NCI-H345 treated with DMSO at 0.1 percent for 48 hours (cell line): Measurements from ENCODE around the gene CSF2RB.

ENCODE experiments used
- DNase-seq: peaks from one replicate; lab custom pipeline; 2025; ENCODE audit not compliant: unreplicated experiment; lab: John Stamatoyannopoulos, UW

CSF2RB gene

DNA sequence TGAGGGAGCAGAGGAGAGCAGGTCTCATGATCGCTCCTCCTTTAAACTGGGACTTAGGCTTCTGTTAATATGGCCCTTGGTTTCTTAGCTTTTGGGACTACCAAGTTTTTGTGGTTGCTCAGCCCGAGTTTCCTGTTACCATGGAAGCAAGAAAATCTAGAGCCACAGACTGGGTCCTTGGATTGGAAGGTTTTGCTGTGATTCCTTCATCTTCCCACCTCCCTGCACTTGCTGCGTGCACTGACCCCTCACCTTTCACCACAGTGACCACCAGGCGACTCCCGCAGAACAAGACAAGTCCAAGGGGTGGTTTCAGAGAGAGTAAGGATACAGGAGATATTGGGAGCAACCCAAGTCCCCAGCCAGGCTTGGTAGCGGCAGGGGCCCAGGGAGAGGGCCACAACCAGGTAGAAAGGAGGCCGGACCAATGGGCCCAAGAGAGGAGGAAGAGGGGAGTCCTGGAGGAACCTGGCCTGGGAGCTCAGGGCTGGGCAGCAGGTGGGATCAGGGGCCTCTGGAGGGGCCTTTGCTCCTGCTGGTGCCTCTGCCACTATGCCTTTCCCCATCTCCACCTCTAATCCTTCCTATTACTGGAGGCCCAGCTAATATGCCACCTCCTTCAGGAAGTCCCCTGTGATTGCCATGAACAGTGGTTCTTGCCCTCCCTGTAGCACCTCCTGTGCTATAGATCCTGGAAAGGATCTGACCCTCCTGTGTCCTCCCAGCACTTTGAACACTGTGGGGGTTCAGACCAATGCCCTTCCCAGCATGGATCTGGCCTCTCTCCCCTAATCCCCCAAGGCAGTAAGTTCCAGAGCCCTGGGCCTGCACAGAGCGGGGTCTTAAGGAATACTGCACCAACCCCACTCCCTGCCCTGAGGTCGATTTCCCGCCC is 21.2 kb downstream of the CSF2RB start:
- no peak for DNase-seq

DNA sequence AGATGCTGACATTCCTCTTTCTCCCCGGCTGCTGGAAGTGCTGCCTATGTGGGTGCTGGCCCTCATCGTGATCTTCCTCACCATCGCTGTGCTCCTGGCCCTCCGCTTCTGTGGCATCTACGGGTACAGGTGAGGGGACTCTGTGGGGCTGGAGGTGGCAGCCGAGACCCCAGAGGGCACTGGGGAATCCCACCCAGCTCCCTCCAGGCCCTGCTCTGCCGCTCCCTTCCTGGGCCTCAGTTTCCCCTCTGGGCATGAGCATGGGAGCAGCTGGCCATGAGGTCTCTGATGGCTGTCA is 21.8 kb downstream of the CSF2RB start:
- no peak for DNase-seq

DNA sequence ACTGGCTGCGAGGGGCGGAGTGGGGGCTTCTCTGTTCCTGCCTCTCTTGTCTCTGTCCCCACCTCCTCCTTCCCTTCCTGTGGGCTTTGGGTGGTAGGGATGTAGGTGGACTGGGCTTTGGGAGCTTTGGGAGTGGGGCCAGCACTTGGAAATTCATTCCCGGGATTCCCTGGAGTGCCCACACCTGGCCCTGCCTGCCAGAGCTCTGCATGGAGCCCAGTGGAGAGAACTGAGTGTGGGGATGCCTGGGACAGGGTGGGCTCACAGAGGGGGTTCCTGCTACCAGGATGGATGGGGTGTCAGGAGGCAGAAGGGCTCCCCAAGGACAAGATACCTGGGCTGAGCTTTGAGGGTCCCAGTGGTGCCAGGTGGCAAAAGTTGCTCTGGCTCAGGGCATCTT is 22.3 kb downstream of the CSF2RB start:
- DNase-seq: no peak

DNA sequence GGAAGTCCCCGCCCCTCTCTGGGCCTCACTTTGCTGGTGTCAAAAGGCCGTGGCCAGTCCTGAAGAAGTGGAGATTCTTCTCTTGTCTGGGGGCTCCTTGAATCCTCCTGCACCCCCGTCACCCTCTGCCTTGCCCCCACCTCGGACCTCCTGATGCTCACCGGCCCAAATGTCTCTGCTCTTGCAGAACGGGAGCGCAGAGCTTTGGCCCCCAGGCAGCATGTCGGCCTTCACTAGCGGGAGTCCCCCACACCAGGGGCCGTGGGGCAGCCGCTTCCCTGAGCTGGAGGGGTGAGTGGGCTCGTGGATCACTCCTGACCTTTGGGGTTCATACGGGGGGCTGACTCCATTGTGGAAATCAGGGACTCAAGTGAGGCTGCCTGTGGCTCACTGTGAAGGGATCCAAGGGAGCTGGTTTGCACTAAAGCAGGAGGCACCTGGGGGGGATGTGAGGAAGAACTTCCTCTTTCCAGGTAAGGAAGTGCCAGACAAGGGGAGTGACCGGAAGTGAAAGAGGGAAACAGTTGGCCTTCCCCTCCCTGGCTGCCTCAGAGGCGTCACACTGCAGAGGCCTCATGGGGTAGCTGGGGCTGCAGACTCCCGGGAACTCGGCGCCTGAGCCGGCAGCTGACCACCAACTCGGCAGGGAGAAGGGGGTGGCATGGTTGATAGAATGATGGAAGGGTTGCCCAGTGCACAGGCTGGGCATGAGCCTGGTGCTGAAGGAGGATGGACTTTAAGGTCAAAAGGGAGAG is 23.1 kb downstream of the CSF2RB start:
- DNase-seq: no peak

DNA sequence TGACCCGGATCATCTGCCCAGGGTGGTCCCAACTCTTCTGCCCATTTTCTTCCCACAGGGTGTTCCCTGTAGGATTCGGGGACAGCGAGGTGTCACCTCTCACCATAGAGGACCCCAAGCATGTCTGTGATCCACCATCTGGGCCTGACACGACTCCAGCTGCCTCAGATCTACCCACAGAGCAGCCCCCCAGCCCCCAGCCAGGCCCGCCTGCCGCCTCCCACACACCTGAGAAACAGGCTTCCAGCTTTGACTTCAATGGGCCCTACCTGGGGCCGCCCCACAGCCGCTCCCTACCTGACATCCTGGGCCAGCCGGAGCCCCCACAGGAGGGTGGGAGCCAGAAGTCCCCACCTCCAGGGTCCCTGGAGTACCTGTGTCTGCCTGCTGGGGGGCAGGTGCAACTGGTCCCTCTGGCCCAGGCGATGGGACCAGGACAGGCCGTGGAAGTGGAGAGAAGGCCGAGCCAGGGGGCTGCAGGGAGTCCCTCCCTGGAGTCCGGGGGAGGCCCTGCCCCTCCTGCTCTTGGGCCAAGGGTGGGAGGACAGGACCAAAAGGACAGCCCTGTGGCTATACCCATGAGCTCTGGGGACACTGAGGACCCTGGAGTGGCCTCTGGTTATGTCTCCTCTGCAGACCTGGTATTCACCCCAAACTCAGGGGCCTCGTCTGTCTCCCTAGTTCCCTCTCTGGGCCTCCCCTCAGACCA is 24.0 kb downstream of the CSF2RB start:
- DNase-seq: no peak

DNA sequence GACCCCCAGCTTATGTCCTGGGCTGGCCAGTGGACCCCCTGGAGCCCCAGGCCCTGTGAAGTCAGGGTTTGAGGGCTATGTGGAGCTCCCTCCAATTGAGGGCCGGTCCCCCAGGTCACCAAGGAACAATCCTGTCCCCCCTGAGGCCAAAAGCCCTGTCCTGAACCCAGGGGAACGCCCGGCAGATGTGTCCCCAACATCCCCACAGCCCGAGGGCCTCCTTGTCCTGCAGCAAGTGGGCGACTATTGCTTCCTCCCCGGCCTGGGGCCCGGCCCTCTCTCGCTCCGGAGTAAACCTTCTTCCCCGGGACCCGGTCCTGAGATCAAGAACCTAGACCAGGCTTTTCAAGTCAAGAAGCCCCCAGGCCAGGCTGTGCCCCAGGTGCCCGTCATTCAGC is 24.6 kb downstream of the CSF2RB start:
- no peak for DNase-seq

DNA sequence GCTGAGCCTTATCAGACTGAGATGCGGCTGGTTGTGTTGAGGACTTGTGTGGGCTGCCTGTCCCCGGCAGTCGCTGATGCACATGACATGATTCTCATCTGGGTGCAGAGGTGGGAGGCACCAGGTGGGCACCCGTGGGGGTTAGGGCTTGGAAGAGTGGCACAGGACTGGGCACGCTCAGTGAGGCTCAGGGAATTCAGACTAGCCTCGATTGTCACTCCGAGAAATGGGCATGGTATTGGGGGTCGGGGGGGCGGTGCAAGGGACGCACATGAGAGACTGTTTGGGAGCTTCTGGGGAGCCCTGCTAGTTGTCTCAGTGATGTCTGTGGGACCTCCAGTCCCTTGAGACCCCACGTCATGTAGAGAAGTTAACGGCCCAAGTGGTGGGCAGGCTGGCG is 25.5 kb downstream of the CSF2RB start:
- DNase-seq: no peak

DNA sequence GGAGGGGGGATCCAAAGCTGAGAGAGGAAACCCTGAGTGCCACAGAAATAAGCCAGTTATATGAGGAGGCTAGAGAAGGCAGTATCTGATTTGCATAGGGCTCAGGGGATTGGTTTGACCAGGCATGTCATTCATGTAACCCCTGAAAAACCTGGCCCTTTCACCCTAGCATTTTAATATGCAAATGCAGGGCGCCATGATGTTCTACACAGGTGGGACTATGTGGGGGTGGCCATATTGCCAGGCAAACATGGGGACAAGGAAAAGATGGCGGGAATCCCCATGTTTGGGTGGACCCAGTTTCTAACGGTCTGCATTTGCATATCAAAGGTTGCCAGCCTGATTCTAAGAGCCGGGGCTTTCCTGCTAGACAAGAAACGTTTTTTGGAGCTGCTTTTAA is 27.2 kb downstream of the CSF2RB start:
- no peak for DNase-seq

DNA sequence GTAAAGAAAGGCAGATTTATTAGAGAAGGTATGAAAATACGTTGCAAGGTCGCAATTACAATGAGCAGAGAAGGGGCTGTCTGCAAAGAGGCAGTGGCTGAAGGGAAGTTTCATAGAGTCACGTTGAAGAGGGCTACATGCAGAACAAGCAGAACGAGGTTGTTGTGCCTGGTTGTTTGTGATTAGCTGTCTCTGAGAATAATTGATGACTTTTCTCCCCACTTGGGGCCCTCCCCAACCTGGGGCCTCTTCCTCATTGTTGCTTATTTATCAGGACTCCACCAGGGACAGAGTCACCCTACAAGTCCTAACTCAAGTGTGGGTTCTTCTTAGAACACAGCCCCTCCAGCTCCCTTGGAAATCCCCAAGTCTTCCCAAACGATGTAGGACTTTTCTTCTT is 29.1 kb downstream of the CSF2RB start:
- DNase-seq: no peak

DNA sequence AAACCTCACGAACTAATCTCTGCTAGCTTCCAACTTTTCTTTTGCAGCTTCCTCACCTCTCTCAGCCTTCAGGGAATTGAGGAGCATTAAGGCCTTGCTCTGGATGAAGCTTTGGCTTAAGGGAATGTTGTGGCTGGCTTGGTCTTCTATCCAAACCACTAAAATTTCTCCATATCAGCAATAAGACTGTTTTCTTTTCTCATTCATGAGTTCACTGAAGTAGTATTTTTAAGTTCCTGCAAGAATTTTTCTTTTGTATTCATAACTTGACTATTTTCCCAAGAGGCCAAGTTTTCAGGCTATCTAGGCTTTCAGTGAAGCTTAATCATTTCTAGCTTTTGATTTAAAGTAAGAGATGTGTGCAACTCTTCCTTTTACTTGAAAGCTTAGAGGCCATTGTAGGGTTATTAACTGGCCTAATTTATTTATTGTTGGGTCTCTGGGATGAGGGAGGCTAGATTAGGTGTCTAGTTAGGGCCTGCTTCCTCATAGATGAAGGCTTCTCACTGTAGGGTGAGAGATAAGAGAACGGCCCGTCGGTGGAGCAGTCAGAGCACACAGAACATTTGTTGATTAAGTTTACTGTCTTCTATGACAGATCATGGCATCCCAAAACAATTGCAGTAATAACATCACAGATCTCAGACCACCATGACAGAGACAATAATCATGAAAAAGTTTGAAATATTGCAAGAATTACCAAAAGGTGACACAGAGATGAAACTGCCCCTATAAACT is 33.2 kb downstream of the CSF2RB start:
- DNase-seq: no peak

DNA sequence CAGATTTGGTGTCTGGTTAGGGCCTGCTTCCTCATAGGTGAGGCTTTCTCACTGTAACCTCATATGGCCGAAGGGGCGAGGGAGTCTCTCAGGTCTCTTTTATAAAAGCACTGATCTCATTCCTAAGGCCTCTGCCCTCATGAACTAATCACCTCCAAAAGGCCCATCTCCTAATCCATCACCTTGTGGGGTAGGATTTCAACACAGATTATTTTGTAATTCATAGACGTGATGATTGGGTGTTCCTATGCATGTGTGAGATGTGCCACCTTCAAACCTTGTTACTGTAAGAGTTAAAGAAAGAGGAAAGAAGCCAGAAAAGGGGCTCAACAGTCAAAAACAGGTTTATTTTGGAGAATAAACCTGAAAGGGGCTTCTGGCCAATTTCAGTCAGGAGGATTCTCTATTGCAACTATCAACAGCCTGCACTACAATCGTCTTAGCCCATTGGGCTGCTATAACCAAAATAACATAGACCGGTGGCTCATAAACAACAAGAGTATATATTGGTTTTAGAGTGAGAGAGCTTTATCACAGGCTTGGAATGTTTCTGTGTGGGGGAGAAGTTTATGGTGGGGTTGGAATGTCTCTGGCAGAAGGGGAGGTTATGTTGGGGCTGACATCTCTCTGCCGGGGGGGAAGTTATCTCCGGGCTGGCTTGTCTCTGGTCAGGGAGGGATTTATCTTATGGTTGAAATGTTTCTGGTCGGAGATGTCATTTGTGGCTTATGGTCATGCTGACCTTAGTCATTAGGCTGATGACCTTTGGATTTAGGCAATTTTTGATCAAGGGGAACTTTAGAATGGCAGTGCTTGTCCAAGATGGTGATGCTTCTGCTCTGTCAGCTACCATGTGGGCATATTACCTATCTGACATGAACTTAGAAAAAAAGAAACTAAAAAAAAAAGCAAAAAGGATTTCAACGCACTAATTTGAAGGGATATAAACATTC is 35.1 kb downstream of the CSF2RB start:
- DNase-seq: no peak

DNA sequence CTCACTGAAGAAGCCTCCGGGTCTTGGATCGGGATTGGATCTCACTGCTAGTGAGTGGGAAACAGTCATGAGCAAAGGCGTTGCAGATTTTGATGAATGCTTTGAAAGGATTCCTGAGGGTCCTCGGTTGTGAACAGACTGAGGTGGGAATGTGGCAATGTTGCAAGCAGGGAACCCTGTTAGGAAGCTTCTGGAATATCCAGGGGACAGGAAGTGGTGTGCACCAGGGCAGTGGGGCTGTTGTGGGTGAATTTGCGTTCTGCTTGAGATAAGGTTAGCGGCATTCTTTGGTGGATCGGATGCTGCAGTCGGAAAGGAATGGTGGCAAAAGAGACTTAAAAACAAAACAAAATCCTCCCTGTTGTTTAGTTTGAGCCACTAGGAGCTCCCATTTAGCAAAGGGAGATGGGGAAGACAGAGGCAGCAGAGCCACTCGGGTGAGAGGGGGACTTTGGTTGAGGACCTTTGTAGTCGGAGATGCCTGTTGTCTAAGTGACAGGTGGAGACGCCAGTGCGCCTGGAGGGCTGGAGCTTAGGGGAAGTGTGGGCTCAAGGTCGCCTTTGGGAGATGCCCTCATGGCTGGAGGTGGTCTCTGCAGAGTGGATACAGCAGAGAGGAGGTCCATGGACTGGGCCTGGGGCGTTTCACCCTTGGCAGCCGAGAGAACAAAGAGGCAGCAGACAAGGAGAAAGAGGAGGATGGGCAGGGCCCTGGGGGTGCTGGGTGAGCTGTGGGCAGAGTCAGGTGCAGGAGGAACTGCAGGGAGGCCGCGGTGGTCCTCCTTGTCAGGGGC is 37.6 kb downstream of the CSF2RB start:
- DNase-seq: no peak

DNA sequence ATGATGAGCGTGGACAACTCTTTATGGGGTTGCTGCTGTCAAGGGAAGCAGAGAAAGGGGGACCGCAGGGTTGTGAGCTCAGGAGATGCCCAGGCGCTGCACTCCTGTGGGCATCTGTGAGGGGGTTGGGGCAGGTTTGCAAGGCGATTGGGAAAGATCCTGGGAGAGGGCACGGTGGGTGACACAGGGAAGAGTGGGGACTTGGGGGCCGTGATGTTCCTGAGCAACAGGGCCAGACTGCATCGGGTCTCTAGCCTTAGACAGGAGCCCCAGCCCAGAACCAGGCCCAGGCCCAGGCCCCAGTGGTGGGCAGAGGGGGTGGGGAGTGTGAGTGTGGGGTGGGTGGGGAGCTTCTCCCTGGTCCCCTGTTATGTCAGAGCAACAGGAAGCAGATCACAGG is 38.3 kb downstream of the CSF2RB start:
- DNase-seq: no peak

DNA sequence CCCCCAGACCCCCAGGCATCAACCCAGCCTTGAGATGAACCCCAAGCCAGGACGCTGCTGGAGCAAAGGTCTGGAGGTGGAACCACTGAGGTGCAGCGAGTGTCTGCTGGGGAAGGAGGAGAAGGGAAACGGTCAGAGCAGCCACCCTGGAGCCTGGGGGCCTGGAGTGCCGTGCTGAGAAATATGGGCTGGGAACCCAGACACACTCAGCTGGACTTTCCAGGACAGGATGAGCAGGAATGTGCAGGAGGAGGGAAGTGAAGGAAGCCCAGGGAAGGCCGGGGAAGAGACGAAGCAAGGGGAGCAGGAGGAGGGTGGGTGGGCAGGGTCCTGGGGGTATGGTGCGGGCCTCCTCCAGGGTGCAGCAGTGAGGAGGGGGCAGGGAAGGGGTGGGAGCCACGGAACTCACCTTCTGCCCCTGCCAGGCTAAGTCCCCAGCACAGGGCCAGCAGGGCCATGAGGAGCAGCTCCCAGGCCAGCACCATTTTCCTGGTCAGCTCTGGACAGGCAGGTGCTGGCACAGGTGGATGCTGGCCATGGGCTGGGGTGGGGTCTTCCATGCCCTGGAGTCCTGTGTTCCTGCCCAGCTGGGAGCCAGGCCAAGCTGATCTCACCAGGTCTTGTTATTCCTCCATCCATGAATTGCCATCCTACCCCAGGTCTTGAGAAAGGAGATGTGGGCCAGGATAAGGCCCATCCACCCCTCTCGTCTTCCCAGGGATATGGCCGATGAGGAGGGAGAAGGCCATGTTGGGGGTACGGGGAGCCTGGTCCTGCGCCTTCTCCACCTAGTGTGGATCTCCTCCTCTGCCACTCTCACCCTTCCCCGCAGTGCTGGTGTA is 40.0 kb downstream of the CSF2RB start:
- DNase-seq: no peak

DNA sequence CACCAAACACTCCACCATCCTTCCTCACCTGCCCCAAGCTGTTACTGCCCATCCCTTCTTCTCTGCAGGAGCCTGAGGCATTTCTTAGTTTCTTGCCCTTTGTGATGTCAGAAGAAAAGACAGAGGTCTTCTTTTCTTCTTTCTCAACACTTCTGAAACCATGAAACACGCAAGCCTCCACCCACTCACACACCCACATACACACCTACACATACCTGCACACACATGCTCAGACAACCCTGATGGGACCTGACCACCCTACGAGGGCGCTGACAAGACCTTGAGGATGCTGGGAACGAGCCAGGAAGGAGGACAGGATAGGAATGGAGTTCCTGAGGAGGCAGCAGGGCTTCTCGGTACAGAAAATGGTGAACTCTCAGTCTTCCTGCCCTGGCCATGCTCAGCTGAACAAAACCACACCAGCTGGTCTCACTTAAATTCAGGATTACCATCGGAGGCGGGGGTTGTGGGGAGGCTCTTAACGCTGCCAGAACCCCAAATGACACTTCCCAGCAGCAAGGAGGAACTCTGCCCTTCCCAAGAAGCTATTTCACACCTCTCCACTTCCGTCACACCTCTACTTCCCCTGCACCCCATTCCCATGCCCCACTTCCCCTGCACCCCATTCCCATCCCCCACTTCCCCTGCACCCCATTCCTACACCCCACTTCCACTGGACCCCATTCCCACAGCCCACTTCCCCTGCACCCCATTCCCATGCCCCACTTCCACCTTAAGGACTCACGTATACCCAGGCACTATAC is 41.0 kb downstream of the CSF2RB start:
- DNase-seq: no peak

DNA sequence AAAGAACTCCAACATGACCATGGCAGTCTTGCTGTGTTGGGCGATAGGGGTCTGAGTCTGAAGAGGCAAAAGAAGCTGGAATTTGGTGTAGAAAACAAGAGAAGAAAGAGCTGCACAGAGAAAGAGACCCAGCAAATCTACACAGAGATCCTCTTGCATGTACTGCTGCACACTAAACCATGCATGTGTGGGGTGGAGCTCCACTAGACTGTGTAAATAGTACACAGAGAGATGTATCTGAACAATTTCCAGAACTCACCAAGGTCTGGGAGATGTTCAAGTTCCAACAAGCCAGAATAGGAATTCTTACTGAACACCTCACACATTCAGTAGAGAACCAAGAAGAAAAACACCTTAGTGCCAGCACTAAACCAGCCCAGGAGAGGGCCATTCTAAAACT is 42.3 kb downstream of the CSF2RB start:
- no peak for DNase-seq

DNA sequence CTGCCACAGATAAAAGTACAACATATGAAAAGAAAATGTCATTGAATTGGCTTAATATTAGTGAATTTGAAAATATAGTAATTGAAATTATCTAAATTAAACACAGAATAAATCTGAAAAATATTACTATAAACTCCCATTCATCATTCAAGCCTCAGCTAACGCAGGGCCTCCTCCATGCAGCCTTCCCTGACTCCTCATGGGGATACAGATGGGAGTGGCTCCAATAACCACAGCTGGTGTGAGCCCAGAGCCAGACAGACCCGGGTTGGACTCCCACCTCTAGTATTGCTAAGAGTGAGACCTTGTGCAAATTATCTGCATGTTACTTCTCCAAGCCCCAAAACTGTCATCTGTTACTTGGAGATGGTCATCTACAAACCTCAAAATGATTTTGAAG is 44.9 kb downstream of the CSF2RB start:
- DNase-seq: no peak

DNA sequence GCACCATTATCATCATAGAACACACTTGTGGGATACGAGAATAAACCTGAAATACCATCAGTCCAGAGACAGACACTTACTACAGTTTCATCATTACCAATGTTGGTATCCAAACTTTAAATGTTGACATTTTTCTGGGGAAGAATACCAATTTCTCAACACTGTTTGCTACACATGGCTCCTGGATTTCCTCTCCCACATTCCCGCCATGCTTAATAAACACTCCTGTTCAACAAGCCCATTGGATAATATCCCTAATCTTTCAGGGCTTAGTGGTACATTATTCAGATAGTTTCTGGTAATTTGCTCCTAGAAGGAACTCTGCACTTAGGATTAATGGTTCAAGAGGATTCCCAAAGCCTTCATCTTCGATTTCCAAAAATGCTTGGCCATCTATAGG is 48.2 kb downstream of the CSF2RB start:
- no peak for DNase-seq
